PFSK-1 (cell line): Measurements from ENCODE around the gene XYLT1.

Experiments used
- FOXP2 ChIP-seq: optimal IDR thresholded peaks from 2 replicates; pipeline ENCODE3; 2011; ENCODE audit warnings: borderline replicate concordance, control low read depth, inconsistent platforms; ENCODE audit not compliant: insufficient read depth; ENCODE audit errors: extremely low read length, extremely low read depth
- POLR2AphosphoS5 ChIP-seq: IDR thresholded peaks from 2 replicates; pipeline ENCODE4 v1.6.1; 2012; ENCODE audit warnings: low read depth, mild to moderate bottlenecking, control low read depth, low read length, moderate library complexity
- REST ChIP-seq, 2 experiments: IDR thresholded peaks; 2 replicates each; pipeline versions ENCODE4 v1.6.1 to v1.8.0; 2011 to 2012; ENCODE audit warnings: low read depth in 2 of 2, low read length in 2 of 2, control low read depth in 1 of 2, inconsistent platforms in 1 of 2, mild to moderate bottlenecking in 1 of 2, moderate library complexity in 1 of 2; ENCODE audit not compliant: insufficient read depth in 1 of 2
- SIN3A ChIP-seq: IDR thresholded peaks from 2 replicates; pipeline ENCODE4 v1.6.1; 2012; ENCODE audit warnings: mild to moderate bottlenecking, low read length, moderate library complexity, borderline replicate concordance; ENCODE audit not compliant: insufficient read depth
- TAF1 ChIP-seq: IDR thresholded peaks from 2 replicates; pipeline ENCODE4 v1.6.1; 2012; ENCODE audit warnings: low read length, control low read depth, borderline replicate concordance; ENCODE audit not compliant: insufficient read depth

Gene XYLT1

GRCh38 chr16:17237350-17237944, 233.3 kb downstream of the XYLT1 start:
- TF ChIP-seq POLR2AphosphoS5 (no peak), TAF1 (no peak), SIN3A (no peak), REST (IDR thresholded peaks at IDR 0.05; ENCODE audit: insufficient read depth in 1 of 2, low read depth in 2 of 2, low read length in 2 of 2) (0 out of 4 replicates have a peak, but pooled peaks of 1 of the 2 experiments have one; percentile 5), FOXP2 (no peak)

- TF ChIP-seq SIN3A, result no peak
- no peak for TF ChIP-seq POLR2AphosphoS5
- no peak for TF ChIP-seq FOXP2
- TF ChIP-seq REST (IDR thresholded peaks at IDR 0.05; ENCODE audit: insufficient read depth in 1 of 2, low read depth in 2 of 2, low read length in 2 of 2), result no peak
- no peak for TF ChIP-seq TAF1
Observed at GRCh38 chr16:17235147-17235815, 235.5 kb downstream of the XYLT1 start.

- no peak for TF ChIP-seq SIN3A
- no peak for TF ChIP-seq POLR2AphosphoS5
- TF ChIP-seq FOXP2, result no peak
- TF ChIP-seq TAF1, result no peak
- TF ChIP-seq REST (IDR thresholded peaks at IDR 0.05; ENCODE audit: insufficient read depth in 1 of 2, low read depth in 2 of 2, low read length in 2 of 2), result no peak
Observed at GRCh38 chr16:17233318-17234002, 237.3 kb downstream of the XYLT1 start.

GRCh38 chr16:17232487-17232886, 238.3 kb downstream of the XYLT1 start:
- TF ChIP-seq SIN3A (no peak), POLR2AphosphoS5 (no peak), TAF1 (no peak), FOXP2 (no peak), REST (IDR thresholded peaks at IDR 0.05; ENCODE audit: insufficient read depth in 1 of 2, low read depth in 2 of 2, low read length in 2 of 2) (no peak)
